DND-41 (cell line): ENCODE measurements around the gene PIGB.
A peak's percentile ranks its signal among the peaks of the same experiment; 100 is the strongest.

ENCODE experiments used
- ATAC-seq: fragments of 200-7000 bp; cut with Tn5 transposase; 3 replicates; pipeline ENCODE4 v1.9.1; 2021; ENCODE audit warnings: low read depth; ENCODE audit not compliant: insufficient read depth
- DNase-seq: peaks from one replicate; pipeline ENCODE4 v3.0.0-alpha.2; 2020
- H2AFZ ChIP-seq: 2 replicates; pipeline ENCODE4 v1.6.0; 2012; ENCODE audit warnings: low read depth, low read length
- H3K27ac ChIP-seq: 2 replicates; pipeline ENCODE4 v1.5.1; 2012; ENCODE audit warnings: low read length, inconsistent platforms
- H3K27me3 ChIP-seq: fragments of 200-600 bp; sonication (generic); 2 replicates; pipeline ENCODE4 v1.6.0; 2012; ENCODE audit warnings: low read length, mild to moderate bottlenecking, inconsistent platforms; ENCODE audit not compliant: insufficient read depth, poor library complexity
- H3K36me3 ChIP-seq: 2 replicates; pipeline ENCODE4 v1.5.1; 2012; ENCODE audit warnings: low read length, inconsistent platforms; ENCODE audit not compliant: insufficient read depth
- H3K4me1 ChIP-seq: 2 replicates; pipeline ENCODE4 v1.5.1; 2012; ENCODE audit warnings: mild to moderate bottlenecking, low read length; ENCODE audit not compliant: insufficient read depth
- H3K4me2 ChIP-seq: 2 replicates; pipeline ENCODE4 v1.6.0; 2012; ENCODE audit warnings: mild to moderate bottlenecking, moderate library complexity, low read length, inconsistent platforms; ENCODE audit not compliant: insufficient read depth
- H3K4me3 ChIP-seq, 2 experiments: fragments of 200-600 bp in 1 of 2; shearing (Covaris generic) in 1 of 2; 2 replicates each; pipeline ENCODE4 v1.5.1; 2012 to 2016; ENCODE audit warnings: inconsistent platforms in 2 of 2, low read length in 2 of 2, mild to moderate bottlenecking in 2 of 2, low read depth in 1 of 2, moderate library complexity in 1 of 2
- H3K79me2 ChIP-seq: 2 replicates; pipeline ENCODE4 v1.6.0; 2012; ENCODE audit warnings: low read length, inconsistent platforms; ENCODE audit not compliant: insufficient read depth
- H3K9ac ChIP-seq: 2 replicates; pipeline ENCODE4 v1.6.0; 2012; ENCODE audit warnings: low read depth, mild to moderate bottlenecking, inconsistent platforms, low read length, moderate library complexity
- H3K9me3 ChIP-seq: 2 replicates; pipeline ENCODE4 v1.5.1; 2012; ENCODE audit warnings: low read length, moderate library complexity, mild to moderate bottlenecking, inconsistent platforms; ENCODE audit not compliant: insufficient read depth, severe bottlenecking
- H4K20me1 ChIP-seq: 2 replicates; pipeline ENCODE4 v1.6.0; 2012; ENCODE audit warnings: low read length; ENCODE audit not compliant: insufficient read depth
- CTCF ChIP-seq: IDR thresholded peaks from 2 replicates; pipeline ENCODE4 v1.5.1; 2012; ENCODE audit warnings: borderline replicate concordance, low read length, moderate library complexity, mild to moderate bottlenecking; ENCODE audit not compliant: poor library complexity, severe bottlenecking; ENCODE audit errors: extremely low read depth
- EZH2 ChIP-seq: IDR thresholded peaks from 3 replicates; pipeline ENCODE4 v1.6.1; 2012; ENCODE audit warnings: borderline replicate concordance, low read depth, mild to moderate bottlenecking, moderate library complexity, low read length, inconsistent platforms; ENCODE audit not compliant: severe bottlenecking

Gene PIGB

GRCh38 chr15:55277116-55277564 lies 41.9 kb upstream of the PIGB start:
- no peak overlapping the region for H3K4me3 ChIP-seq
- no peaks in the 10 kb centered on the region for H4K20me1 ChIP-seq
- TF ChIP-seq CTCF (no peak), EZH2 (no peak)
- H3K4me2 ChIP-seq = no peak overlapping the region
- H3K27me3 ChIP-seq = no peaks in the 10 kb centered on the region
- H3K36me3 ChIP-seq = no peaks in the 10 kb centered on the region
- H3K4me1 ChIP-seq = peaks cover 16% of the 10 kb centered on the region
- H3K9ac ChIP-seq = no peak overlapping the region
- H3K9me3 ChIP-seq = no peaks in the 10 kb centered on the region
- 0 out of 2 replicates have a peak, but pooled peaks cover 2% of the 10 kb centered on the region for H3K79me2 ChIP-seq
- H2AFZ ChIP-seq = no peak overlapping the region
- no peak overlapping the region for H3K27ac ChIP-seq
- DNase-seq = peak; percentile 23
- ATAC-seq = peak; percentile 64

GRCh38 chr15:55277715-55278114 lies 41.3 kb upstream of the PIGB start:
- Histone ChIP-seq H3K4me1 (peaks cover 16% of the 10 kb centered on the region), H3K27me3 (no peaks in the 10 kb centered on the region), H3K4me2 (no peak overlapping the region), H2AFZ (no peak overlapping the region), H3K9ac (no peak overlapping the region), H3K36me3 (no peaks in the 10 kb centered on the region), H3K27ac (no peak overlapping the region), H4K20me1 (no peaks in the 10 kb centered on the region), H3K4me3 (no peak overlapping the region), H3K9me3 (no peaks in the 10 kb centered on the region), H3K79me2 (0 out of 2 replicates have a peak, but pooled peaks cover 2% of the 10 kb centered on the region)
- ATAC-seq (no peak), DNase-seq (no peak)
- no peak for TF ChIP-seq CTCF
- no peak for TF ChIP-seq EZH2

- no peak overlapping the region for H3K4me2 ChIP-seq
- no peak overlapping the region for H3K4me3 ChIP-seq
- H3K27ac ChIP-seq = no peak overlapping the region
- H4K20me1 ChIP-seq = no peaks in the 10 kb centered on the region
- H3K79me2 ChIP-seq = no peaks in the 10 kb centered on the region
- H3K4me1 ChIP-seq = peaks cover 16% of the 10 kb centered on the region
- H3K36me3 ChIP-seq = no peaks in the 10 kb centered on the region
- no peak for TF ChIP-seq EZH2
- TF ChIP-seq CTCF = no peak
- no peak for ATAC-seq
- no peak overlapping the region for H3K9ac ChIP-seq
- no peaks in the 10 kb centered on the region for H3K9me3 ChIP-seq
- DNase-seq = no peak
- H3K27me3 ChIP-seq = no peaks in the 10 kb centered on the region
- H2AFZ ChIP-seq = no peak overlapping the region
These were observed 39.8 kb upstream of the PIGB start for GRCh38 chr15:55279100-55279745.
